Sigmoid colon (tissue), 4 donors: ENCODE data around the gene KIF26A.

ENCODE experiments used
- POLR2AphosphoS5 ChIP-seq, 4 donors: sonication (generic); formaldehyde crosslinking; IDR thresholded peaks; one replicate each; pipeline ENCODE4 v1.6.1; 2017; ENCODE audit warnings: antibody characterized with exemption in 4 of 4
- TF ChIP-seq, protein P1 (sequence below), 4 experiments: fragments of 450-650 bp in 3 of 4; fragments of 200-600 bp in 1 of 4; IDR thresholded peaks; one replicate each; pipeline ENCODE4 v1.5.1; 2016 to 2019; ENCODE audit warnings: antibody characterized with exemption in 4 of 4, mild to moderate bottlenecking in 3 of 4, moderate library complexity in 2 of 4

GRCh38 chr14:104169699-104170479, 31.5 kb downstream of the KIF26A start:
- TF ChIP-seq, protein P1, sequence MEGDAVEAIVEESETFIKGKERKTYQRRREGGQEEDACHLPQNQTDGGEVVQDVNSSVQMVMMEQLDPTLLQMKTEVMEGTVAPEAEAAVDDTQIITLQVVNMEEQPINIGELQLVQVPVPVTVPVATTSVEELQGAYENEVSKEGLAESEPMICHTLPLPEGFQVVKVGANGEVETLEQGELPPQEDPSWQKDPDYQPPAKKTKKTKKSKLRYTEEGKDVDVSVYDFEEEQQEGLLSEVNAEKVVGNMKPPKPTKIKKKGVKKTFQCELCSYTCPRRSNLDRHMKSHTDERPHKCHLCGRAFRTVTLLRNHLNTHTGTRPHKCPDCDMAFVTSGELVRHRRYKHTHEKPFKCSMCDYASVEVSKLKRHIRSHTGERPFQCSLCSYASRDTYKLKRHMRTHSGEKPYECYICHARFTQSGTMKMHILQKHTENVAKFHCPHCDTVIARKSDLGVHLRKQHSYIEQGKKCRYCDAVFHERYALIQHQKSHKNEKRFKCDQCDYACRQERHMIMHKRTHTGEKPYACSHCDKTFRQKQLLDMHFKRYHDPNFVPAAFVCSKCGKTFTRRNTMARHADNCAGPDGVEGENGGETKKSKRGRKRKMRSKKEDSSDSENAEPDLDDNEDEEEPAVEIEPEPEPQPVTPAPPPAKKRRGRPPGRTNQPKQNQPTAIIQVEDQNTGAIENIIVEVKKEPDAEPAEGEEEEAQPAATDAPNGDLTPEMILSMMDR (IDR thresholded peaks at IDR 0.05) = no peak
- TF ChIP-seq POLR2AphosphoS5 (IDR thresholded peaks at IDR 0.05) = no peak
